Measurements from ENCODE around the gene ZNF786. TPM values are rescaled to one million over a fixed set of nuclear protein-coding genes. Genes with fewer than 3 reads are reported as not detected.
A peak's percentile ranks its signal among the peaks of the same experiment; 100 is the strongest.
"Not testable (repeated sequence)": the region's sequence is repeated elsewhere in the genome, so short reads cannot be mapped to it uniquely, and the experiment has no call there.

The ZNF786 gene
- total RNA-seq, 1 donor from 2014 or later, result 6.6 TPM

DNA sequence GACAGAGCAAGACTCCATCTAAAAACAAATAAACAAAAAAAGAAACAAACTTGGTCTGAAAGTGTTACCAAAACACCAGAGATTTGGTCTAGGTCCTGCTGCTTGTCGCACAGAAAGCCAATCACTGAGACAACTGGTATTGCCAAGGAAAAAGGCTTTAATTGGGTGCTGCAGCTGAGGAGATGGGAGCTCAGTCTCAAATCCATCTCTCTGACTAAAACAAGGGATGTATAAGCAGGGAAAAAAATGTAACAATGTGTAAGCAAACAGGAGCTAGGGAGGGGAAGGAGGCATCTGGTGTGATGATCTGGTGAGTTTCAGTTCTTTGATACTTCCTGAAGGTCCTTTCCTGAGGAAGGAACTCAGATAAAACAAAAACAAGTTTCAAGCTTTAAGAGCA, 53.8 kb downstream of the ZNF786 start:
- no peak for DNase-seq (ENCODE audit: low read depth, low spot score)

DNA sequence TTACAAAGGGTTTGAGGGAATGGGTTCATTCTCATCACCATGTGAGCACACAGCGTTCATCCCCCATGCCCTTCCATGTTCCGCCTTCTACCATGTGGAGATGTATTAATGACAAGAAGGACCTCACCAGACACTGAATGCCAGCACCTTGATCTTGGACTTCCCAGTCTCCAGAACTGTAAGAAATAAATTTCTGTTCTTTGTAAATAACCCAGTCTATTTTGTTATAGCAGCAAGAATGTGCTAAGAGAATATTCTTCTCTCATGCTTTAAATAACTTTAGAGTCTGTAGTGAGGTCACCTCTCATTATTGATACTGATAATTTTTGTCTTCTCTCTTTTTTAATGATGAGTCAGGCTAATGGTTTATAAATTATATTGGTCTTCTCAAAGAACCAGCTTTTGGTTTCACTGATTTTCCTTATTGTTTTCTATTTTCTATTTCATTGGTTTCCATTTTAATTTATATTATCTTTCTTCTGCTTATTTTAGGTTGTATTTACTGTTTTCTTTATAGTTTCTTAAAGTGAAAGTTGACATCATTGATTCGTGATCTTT, 59.1 kb downstream of the ZNF786 start:
- DNase-seq (ENCODE audit: low read depth, low spot score), result no peak

GRCh38 chr7:149030439-149030838, 60.1 kb downstream of the ZNF786 start:
- not testable (repeated sequence) for DNase-seq (ENCODE audit: low read depth, low spot score)

GRCh38 chr7:149028346-149029109, 62.0 kb downstream of the ZNF786 start, which contains the start of gene PDIA4:
PDIA4 (minus strand) TSS chr7:149028505; CDS start chr7:149028408, 97 bp downstream.
- DNase-seq (ENCODE audit: low read depth, low spot score), result peak; percentile 96

GRCh38 chr7:149027611-149028345, 62.7 kb downstream of the ZNF786 start:
- no peak for DNase-seq (ENCODE audit: low read depth, low spot score)

- no peak for DNase-seq (ENCODE audit: low read depth, low spot score)
Measured at GRCh38 chr7:149027055-149027454, 63.5 kb downstream of the ZNF786 start.

GRCh38 chr7:149023662-149024061, 66.9 kb downstream of the ZNF786 start:
- DNase-seq (ENCODE audit: low read depth, low spot score), result no peak

DNA sequence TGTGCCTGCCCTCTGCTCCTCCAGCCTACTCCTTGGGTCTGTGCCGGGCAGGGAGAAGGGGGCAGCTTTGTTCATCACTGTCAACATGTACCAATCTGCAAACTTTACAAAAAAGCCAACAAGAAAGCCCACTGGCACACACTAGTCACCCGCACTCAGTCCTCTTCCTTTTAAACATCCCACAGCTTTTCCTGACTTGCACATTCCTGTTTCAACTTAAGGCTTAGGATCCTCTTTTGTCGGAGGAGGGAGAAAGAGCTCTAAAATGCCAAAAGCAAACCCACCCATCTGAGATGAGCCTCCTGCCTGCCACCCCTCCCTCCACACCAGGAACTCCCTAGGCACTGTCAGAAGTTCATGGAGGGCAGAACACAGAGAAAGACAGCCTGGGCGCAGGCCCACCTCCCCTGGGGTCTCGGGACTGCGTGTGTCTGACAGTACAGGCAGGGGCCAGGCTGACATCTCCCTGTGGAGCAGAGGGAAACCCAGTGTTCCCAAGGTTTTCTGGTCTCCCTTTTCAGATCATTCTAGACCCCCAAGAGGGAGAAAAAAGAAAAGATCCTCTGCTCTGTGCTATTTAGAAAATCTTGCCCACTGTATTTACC, 67.7 kb downstream of the ZNF786 start:
- DNase-seq (ENCODE audit: low read depth, low spot score), result no peak

DNA sequence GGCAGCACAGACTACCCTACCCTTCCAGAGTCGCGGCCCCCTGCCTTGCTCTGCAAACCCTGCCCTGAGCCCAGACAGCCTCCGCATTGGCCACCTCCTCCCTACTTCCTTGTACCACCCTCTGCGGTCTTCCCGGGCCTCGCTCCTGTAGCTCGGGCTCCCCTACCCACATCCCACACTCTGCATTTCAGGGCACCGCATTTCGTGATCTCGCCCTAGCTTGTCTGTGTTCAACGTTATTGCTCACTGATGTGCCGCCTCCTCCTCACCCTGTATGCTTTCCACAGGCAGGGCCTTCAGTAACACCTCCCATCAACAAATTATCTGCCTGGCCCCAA, 68.8 kb downstream of the ZNF786 start:
- no peak for DNase-seq (ENCODE audit: low read depth, low spot score)

DNA sequence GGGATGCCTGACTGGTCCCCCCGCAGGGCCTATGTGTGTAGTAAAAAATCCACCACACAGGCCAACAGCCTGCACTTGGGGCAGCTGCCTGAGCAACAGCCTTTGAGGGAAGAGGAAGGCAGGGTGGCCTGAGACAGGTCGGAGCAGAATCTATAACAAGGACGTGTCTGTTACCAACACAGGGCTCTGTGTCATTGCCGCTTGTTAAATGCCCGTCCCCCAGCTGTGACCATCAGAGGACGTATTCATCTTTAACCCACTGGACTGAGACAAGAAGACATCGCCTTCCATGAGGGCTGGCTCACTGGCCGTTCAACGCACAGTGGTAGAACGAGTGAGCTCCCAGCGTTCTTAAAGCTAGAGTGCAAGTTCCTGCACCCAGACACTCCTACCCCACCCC, 70.0 kb downstream of the ZNF786 start:
- no peak for DNase-seq (ENCODE audit: low read depth, low spot score)

Other genes with a start within 250 kb of the ZNF786 start
- 17.4 and 18.6 TPM in 2 replicates for gene EZH2, start 206.4 kb downstream of the ZNF786 start, total RNA-seq
- 456 and 570 TPM in 2 replicates for gene PDIA4, start 62.2 kb downstream of the ZNF786 start, total RNA-seq
- gene ZNF425, start 35.6 kb upstream of the ZNF786 start, total RNA-seq, result 0.73 and 1.7 TPM in 2 replicates
- gene ZNF398, start 56.7 kb upstream of the ZNF786 start, total RNA-seq, result 4.9 and 5.9 TPM in 2 replicates
- gene ZNF282, start 104.8 kb upstream of the ZNF786 start, total RNA-seq, result 27.4 and 30.5 TPM in 2 replicates
- gene ZNF212, start 148.9 kb upstream of the ZNF786 start, total RNA-seq, result 4.9 and 5.6 TPM in 2 replicates
- gene ZNF783, start 171.5 kb upstream of the ZNF786 start, total RNA-seq, result 3.5 and 5.6 TPM in 2 replicates

Data from pulmonary artery endothelial cell (primary cell).